Measurements from ENCODE around the gene POGK.
"Not testable (repeated sequence)": the region's sequence is repeated elsewhere in the genome, so short reads cannot be mapped to it uniquely, and the experiment has no call there.

Gene POGK, protein sequence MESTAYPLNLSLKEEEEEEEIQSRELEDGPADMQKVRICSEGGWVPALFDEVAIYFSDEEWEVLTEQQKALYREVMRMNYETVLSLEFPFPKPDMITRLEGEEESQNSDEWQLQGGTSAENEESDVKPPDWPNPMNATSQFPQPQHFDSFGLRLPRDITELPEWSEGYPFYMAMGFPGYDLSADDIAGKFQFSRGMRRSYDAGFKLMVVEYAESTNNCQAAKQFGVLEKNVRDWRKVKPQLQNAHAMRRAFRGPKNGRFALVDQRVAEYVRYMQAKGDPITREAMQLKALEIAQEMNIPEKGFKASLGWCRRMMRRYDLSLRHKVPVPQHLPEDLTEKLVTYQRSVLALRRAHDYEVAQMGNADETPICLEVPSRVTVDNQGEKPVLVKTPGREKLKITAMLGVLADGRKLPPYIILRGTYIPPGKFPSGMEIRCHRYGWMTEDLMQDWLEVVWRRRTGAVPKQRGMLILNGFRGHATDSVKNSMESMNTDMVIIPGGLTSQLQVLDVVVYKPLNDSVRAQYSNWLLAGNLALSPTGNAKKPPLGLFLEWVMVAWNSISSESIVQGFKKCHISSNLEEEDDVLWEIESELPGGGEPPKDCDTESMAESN

DNA sequence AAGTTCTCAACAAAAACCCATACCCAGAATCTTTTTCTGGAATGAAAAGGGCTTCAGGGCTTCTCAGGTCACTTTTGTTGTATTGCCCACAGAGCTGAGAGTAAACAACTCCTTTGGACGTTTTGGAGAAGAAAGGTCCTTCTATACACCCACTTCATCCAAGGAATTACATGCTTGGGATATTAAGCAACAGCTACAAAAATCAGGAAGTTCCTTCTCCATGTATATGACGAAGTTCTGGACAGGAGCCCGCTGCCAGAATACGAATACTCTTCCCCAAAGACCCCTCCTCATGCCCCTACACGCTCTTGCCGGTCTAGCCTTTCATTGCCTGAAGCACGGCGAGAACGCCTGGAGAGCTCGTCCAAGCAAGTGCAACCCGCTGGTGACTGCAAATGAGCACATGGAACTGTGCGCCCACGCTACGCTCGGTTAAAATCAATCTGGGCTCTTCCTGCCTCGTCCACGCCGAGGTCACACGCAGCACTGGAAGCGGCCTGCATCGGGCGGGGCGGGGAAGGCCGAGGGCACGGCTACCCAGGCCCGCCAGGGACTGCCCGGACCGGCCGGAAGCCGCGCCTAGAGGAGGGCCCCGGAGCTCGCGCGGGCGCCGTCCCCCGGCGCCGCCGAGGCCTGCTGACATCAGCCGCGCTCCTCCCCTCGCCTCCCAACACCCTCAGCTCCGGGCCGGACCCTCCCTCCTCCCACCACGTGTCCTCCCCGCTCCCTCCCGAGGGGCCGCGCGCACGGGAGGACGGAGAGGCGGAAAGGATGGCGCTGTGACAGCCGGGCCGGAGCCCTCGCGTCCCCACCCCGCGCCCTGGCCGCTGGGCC is at the start of gene POGK:
POGK (plus strand) TSS at position 710 of the 834 bp plus-strand sequence. CDS start 1,482 bp downstream, outside the sequence.
- peak; percentile 86 for DNase-seq

DNA sequence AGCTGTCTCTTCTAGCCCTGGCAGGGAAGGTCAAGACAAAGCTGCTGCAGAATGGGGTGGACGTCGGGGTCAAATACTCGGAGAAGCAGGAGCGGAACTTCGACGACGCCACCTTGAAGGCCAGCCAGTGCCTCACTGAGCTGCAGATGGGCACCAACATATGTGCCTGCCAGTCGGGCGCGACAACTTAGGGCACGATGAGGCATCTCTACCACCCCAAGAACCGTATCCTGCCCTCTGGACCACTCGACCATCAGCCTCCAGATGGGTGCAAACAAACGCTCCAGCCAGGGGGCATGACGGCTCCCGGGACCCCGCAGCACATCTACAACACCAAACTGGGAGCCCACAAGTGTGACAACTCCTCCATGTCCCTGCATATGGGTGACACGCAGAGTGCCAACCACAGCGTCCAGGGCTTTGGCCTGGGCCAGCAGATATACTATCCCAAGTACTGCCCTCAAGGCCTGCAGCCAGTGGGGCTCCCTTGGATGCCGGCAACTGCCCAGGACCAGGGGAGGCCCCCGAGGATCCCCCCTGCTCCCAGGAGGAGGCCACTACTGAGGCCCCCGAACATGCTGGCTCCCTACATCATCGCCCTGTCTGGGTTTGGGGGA is 42.5 kb upstream of the POGK start:
- no peak for DNase-seq

DNA sequence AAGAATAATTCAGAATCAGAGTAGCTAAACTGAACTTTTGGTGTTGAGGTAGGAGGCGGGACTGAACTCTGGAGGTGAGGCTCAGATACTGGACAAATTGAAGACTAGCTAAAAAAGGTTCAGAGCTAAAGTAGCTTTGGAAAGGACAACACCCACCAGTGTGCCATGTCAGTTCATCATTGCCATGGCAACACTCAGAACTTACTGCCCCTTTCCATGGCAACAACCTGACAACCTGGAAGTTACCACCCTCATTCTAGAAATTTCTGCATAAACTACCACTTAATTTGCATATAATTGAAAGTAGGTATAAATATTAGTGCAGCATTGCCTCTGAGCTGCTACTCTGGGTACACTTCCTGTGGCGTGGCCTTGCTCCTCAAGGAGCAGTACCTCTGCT is 30.3 kb upstream of the POGK start:
- DNase-seq: no peak

DNA sequence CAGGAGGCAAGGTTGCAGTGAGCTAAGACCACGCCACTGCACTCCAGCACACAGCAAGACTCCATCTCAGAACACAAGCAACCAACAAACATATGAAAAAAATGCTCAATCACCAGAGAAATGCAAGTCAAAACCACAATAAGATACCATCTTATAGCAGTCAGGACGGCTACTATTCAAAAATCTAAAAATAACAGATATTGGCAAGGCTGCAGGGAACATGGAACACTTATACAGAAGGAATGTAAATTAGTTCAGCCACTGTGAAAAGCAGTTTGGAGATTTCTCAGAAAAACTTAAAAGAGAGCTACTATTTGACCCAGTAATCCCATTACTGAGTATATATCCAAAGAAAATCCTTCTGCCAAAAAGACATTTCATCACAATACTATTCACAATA is 27.6 kb upstream of the POGK start:
- DNase-seq: no peak

DNA sequence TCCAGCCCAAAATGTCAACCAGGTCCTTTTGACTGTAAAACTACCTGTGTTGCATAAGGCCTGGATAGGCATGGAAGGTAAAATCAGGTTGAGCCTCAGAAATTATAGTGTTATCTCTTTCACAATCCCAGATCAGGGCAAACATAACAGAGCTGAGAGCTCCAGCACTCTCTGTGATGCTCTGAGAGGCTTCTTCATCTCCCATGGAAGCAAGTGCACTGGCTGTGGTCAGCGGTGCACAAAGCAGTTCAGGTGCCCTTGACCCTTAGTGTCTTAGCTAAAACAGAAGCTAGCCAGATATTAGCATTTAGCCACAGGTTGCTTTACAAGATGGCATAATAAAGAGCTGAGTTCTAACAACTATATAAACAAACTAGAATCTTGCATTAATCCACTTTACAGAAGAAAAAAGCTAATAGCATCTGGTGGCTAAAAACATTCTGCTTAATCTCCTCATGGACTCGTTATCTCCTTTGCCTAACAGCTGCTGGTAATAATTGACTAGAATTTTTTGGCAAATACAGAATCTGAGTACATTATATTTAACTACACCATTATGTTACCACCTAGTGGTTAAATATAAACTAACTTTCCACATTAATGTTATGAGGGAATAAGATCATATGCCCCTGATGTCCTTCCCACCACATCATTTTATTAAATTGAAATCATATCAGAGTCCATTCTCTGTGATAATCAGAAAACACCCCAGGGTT is 25.6 kb upstream of the POGK start:
- DNase-seq: no peak

DNA sequence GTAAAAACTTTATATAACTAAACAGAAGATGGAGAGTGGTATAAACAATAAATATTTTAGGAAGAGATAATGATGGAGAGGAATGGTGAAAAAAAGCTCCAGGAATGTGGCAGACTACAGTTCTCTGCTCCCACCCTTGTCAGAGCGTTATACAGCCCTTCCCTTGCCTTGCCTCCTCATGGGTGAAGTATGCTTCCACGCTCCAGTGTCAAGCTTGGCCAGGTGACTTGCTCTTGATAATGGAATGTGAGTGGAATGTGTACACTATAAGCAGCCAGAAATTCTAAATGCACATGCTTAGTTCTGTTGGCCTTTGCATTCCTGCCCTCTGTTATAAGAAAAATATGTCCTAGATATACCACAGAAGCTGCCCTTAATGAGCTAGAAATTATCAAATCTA is 24.7 kb upstream of the POGK start:
- no peak for DNase-seq

DNA sequence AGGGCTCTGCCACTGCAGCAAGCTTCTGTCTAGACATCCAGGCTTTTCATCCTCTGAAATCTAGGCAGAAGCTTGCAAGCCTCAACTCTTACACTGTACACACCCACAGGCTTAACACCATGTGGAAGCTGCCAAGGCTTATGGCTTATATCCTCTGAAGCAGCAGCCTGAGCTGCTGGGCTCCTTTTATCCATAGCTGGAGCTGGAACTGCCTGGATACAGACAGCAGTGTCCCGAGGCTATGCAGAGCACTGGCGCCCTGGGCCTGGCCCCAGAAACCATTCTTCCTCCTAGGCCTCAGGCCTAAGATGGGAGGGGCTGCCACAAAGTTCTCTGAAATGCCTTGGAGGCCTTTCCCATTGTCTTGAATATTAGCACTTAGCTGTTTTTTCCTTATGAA is 19.3 kb upstream of the POGK start:
- no peak for DNase-seq

DNA sequence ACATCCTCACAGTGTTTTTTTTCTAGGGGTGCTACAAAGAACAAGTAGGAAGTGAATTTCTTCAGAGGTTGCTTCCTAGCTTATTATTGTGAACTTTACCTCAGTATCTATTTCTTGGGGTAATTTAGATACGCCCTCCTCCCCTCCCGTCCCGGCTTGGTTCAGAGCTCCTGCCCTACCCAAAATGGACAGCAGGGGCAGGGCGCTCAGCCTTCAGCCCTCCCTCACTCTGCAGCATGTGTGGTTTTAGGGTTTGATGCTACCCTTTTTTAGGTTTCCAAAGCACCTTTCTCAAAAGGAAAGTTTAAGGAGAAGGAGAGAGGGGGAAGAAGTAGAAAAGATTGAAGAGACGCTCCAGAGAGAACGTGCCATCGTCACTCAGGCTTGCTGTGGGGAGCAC is 16.9 kb upstream of the POGK start:
- DNase-seq: no peak

DNA sequence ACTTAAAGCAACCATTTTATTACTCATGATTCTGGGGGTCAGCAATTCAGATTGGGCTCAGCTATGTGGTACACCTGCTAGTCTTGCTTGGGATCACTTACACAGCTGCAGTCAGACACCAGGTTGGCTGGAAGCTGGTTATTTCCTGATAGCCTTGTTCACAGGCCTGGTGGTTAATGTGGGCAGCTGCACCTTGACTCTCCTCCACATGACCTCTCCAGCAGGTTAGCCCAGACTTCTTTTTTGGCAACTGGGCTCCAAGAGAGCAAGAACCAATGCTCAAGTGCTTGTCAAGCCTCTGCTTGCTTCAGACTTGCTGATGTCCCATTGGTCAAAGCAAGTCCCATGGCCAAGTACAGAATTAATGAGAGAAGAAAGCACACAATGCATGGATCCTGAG is 11.8 kb upstream of the POGK start:
- no peak for DNase-seq

DNA sequence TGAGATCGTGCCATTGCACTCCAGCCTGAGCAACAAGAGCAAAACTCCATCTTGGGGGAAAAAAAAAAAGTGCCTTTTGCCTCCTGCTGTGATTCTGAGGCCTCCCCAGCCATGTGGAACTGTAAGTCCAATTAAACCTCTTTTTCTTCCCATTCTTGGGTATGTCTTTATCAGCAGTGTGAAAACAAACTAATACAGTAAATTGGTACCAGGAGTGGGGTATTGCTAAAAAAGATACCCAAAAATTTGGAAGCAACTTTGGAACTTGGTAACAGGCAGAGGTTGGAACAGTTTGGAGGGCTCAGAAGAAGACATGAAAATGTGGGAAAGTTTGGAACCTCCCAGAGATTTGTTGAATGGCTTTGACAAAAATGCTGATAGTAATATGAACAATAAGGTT is 9.5 kb upstream of the POGK start:
- not testable (repeated sequence) for DNase-seq

DNA sequence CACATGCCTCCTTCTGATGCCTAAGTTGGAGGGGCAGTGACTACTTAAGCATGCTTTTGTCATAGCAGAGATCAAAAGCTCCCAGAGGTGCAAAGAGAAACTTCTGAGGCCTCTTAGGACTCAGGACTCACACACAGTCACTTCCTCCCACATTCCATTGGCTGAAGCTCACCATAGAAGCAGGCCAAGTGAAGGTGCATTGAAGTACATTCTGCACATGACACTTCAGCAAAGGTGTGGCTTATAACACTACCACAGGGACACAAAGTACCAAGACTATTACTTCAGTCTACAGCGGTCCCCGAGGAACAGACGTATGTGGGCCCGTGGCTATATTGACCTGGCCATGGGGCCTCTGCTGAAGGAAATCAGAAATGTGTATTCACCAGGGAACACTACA is 2.5 kb upstream of the POGK start:
- DNase-seq: no peak

DNA sequence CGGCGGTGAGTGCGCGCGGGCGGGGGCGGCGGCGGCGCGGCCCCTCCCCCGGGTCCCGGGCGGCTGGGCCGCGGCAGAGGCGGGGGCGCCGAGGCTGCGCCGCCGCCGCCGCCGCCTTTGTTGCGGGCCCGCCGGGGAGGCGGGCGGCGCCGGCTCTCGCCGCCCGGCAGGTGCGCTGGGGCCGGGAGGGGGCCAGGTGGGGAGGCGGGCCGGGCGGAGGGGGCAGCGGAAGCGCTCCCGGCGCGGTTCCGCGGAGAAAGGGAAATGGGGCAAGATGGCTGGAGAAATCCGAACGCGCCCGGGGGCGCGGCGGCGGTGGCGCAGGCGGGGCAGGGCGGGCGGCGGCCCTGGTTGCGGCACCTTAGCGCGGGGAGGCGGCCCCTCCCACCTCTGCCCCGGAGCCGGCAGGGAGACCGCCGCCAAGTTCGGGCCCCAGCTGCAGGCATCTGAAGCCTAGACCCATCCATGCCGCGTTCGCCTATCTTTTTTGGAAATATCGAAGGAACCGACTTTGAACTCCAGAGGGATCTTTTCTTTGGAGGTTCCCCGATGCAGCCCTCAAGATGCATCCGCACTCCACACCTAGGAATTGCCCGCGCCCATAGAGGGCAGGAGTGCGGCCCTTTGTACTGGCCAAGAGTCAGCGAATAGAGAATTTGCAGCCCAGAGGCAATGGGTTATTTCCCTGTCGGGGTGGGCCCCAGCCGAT is 479 bp downstream of the POGK start:
- no peak for DNase-seq

DNA sequence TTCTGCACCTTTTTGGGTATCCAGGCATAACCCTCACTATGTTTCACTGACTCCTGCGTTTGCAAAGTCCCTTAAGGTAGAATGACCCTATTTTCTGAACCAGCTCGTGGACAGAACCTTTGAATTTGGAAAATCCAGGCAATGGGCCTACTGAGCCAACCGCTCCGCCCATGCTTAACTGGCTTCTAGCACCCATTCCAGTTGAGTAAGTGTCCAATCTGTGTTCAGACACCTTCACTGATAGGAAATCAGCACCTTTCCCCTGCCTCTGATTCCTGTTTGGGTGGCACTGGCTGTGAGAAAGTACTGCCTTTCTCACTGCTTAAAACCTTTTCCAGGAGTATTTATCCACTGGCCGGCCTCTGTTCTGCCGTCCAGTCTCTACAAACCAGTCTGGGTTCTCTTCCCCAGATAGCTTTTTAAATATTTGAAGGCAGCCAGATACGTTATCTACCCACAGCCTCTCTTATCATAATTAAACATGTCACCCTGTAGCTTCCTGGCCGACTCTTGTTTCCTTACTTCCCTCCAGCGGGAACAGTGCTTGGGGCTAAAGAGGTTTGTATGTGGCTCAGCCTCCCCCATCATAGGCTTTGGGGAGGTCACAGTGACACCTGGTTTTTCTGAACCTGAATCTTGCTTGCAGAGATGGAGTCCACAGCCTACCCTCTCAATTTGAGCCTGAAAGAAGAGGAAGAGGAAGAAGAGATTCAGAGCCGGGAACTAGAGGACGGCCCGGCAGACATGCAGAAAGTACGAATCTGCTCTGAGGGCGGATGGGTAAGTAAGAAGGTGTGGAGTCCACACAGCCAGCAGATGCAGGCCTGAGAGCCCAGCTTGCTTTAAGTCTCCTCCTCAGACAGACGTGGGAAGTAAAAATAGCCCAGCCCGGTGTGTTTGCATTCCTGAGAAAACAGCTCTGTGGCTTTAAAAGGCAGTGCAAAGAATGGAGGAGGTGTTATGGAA is 1.3 kb downstream of the POGK start:
- DNase-seq: peak; percentile 1

DNA sequence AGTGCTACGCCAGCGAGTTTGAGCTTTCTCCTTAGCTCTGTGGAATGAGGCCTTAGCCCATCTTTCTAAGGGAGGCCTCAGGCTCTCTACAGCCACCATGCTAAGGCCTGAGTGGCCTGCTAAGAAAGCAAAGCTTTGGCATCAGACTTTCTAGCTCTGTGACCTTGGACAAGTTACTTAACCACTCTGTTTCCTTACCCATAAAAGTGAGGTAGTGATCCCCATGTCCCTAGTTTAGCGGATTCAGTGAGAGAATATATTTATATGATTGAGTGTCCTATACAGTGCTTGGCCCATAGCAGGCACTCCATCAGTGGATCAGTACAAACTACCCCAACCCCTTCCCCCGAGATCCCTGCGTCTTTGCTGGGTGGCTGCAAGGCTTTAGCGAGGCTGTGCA is 4.0 kb downstream of the POGK start:
- no peak for DNase-seq

DNA sequence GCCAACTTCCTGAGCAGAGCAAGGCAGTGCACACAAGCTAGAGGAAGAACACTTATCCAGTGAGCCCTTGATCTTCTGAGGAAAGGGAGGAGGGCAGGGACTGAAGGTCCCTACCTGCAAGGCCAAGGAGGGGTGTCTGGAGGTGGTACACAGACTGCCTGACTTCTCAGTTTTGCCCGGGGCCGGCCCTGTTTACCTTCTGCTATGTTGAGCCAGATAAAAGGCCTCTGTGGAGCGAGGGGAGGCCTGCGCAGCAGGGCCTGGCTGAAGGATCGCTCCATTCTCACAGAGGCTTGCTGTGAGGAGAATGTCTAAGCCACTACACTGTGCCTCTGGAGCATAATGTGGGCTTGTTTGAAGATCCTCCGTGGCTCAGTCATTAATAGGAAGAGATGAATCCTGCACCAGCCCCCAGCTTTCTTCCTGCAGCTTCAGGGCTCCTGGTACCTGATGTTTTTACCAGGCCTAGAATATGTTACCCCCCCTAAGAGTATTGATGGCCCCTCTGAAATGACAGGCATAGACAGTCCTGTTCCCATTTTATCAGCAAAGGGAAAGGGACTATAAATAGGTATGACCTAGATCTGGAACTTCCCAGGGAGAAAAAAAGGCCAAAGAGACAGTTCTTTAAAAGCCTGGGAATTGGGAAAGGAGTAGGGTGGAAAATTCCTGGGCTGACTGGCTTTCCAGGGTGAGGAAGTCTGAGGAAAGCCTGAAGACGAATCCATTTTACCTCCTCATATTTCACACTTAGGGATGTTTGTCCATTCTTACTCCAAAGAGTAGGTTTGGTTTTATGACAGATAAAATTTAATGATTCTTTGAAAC is 4.7 kb downstream of the POGK start:
- DNase-seq: no peak

DNA sequence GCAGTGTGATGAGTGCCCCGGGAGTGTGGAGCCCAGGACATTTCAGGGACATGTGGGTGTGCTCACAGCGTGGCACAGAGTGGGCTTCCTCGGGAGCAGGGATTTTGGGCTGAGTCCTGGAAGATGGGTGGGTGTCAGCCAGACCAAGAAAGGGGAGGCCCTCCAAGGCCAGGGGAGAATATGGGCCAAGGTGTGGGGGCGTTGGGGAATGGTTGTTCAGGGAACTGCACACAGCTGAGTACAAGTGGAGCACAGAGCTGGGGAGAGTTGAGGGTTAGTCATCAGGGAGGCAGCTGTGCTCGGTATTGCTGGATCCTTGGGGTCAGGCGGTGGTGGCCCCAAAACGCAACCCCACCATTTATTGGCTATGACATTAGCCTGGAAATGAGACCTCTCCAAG is 5.5 kb downstream of the POGK start:
- no peak for DNase-seq

DNA sequence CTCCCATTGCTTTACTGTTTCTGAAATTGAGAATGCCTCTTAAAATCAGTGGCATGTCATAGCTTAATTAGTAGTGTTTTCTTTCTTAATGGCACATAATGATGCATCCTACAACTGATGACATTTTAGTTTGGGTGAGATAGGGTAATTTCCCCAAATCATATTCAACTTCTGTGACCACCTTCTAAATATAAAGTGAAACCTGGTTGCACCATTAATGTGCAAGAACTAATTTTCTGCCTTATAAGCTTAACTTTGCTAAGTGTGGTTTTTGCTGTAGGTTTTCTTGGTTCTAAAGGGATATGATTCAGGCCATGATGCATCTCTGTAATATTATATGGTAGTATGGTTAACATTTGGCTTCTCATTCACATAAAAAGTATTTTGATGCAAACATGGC is 8.9 kb downstream of the POGK start:
- DNase-seq: no peak

DNA sequence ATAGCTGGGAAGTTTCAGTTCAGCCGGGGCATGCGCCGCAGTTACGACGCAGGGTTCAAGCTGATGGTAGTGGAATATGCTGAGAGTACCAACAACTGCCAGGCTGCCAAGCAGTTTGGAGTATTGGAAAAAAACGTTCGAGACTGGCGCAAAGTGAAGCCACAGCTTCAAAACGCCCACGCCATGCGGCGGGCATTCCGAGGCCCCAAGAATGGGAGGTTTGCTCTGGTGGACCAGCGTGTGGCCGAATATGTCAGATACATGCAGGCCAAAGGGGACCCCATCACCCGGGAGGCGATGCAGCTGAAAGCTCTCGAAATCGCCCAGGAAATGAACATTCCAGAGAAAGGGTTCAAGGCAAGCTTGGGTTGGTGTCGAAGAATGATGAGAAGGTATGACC is 9.9 kb downstream of the POGK start:
- no peak for DNase-seq

DNA sequence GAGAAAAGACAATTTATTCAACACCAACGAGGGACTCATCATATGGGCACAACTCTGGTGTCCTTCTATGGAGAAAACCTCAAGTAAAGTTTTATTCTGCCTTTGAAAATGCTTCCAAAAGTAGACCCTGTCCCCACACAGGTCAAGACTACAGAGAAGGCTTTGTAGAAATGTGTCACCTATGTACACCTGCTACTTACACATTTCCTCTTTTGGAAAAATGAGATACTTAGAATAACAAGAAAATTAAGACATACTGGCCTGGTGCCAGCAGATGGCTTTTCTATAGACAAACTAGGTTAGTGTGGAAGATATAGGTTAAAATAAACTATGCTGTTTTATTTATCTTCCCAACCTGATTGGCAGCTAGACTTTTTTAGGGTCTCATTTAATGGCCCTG is 13.6 kb downstream of the POGK start:
- no peak for DNase-seq

DNA sequence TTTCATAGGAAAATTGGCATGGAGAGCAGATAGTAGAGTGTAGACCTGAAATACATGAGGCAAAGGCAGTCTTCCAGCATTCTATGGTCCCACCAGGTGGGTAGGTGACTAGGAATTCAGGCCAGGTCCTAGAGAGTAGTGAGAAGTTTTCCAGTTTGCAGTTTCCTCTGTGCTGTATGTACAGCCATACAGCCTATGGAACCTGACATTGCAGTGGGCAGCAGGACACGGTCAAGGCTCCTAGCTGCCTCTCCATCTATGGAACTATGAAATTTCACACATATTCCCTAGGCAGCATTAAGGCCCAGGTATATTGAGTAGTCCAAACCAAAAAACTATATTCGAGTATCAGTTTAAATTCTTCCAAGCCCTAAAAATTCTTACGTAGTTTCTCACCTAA is 16.3 kb downstream of the POGK start:
- DNase-seq: no peak
